K562 (cell line): ENCODE measurements around the gene RHOA. TPM values are rescaled to one million over a fixed set of nuclear protein-coding genes. Genes with fewer than 3 reads are reported as not detected.
A peak's percentile ranks its signal among the peaks of the same experiment; 100 is the strongest.

ENCODE experiments used
- BCOR ChIP-seq: fragments of 450-650 bp; IDR thresholded peaks from 2 replicates; pipeline ENCODE4 v1.6.1; 2016
- HDAC2 ChIP-seq: fragments of 450-650 bp; IDR thresholded peaks from 2 replicates; pipeline ENCODE4 v1.6.1; 2016; ENCODE audit warnings: mild to moderate bottlenecking
- HMG20A ChIP-seq: fragments of 450-650 bp; formaldehyde crosslinking; conservative IDR thresholded peaks from 2 replicates; pipeline ENCODE4 v1.4.0; 2020; ENCODE audit warnings: mild to moderate bottlenecking, mixed read lengths
- HNRNPUL1 ChIP-seq: fragments of 200-400 bp; formaldehyde crosslinking; IDR thresholded peaks from 2 replicates; pipeline ENCODE4 v1.6.1; 2017; ENCODE audit warnings: low read length
- POLR2G ChIP-seq: fragments of 200-400 bp; formaldehyde crosslinking; IDR thresholded peaks from 2 replicates; pipeline ENCODE4 v1.6.1; 2017; ENCODE audit warnings: low read depth, mild to moderate bottlenecking, antibody characterized with exemption, low read length, moderate library complexity
- PPARD ChIP-seq: fragments of 250-450 bp; sonication (Bioruptor Pico); IDR thresholded peaks from 2 replicates; pipeline ENCODE4 v1.8.0; 2022; ENCODE audit warnings: inconsistent platforms, mild to moderate bottlenecking, moderate library complexity
- polyA plus RNA-seq, 8 experiments: library from polyadenylated mRNA; depleted of rRNA in 4 of 8; stranded (reverse) in 5 of 8; unstranded in 3 of 8; fragments of >200 nt; fragmentation: Nextera tagmentation in 2 of 8; fragmentation: Illumina TruSeq in 1 of 8; extraction: Ambion mirVana in 2 of 8; extraction: Trizol in 1 of 8; gene quantifications; 2 replicates each; pipeline versions ENCODE4 v1.2.1 to v1.2.3, GENCODE V29; 2011 to 2014; ENCODE audit warnings: inconsistent platforms in 1 of 8, missing spikeins in 1 of 8
- total RNA-seq, 7 experiments: library from RNA; depleted of rRNA in 6 of 7; stranded (reverse); fragments of >200 nt in 6 of 7; fragmentation: Illumina TruSeq in 2 of 7; extraction: Trizol in 2 of 7; gene quantifications; 2 replicates each; pipeline versions ENCODE4 v1.2.1 to v1.2.3, GENCODE V29; 2011 to 2021; ENCODE audit warnings: low replicate concordance in 1 of 7
- TF ChIP-seq, protein P1 (sequence below): fragments of 250-450 bp; sonication (Bioruptor Pico); IDR thresholded peaks from 2 replicates; pipeline ENCODE4 v1.5.0; 2020; ENCODE audit warnings: mild to moderate bottlenecking
- TF ChIP-seq, protein P2 (sequence below): fragments of 250-450 bp; sonication (Bioruptor Pico); IDR thresholded peaks from 2 replicates; pipeline ENCODE4 v1.8.0; 2022; ENCODE audit warnings: moderate library complexity, mild to moderate bottlenecking, inconsistent platforms
- TF ChIP-seq, protein P3 (sequence below): fragments of 200-800 bp; sonication (Bioruptor generic); IDR thresholded peaks from 2 replicates; pipeline ENCODE4 v1.6.1; 2017; ENCODE audit warnings: missing genetic modification characterization, missing compliant biosample characterization
- TF ChIP-seq, protein P4 (sequence below): sonication (generic); formaldehyde crosslinking; IDR thresholded peaks from 2 replicates; pipeline ENCODE4 v1.8.0; 2022; ENCODE audit warnings: mild to moderate bottlenecking, low read depth, missing genetic modification reagents
- TF ChIP-seq, protein P5 (sequence below): IDR thresholded peaks from 3 replicates; pipeline ENCODE4 v1.6.1; 2011; ENCODE audit warnings: borderline replicate concordance, mild to moderate bottlenecking, moderate library complexity; ENCODE audit not compliant: insufficient read length; ENCODE audit errors: extremely low read depth
- TF ChIP-seq, protein P6 (sequence below): sonication (generic); formaldehyde crosslinking; IDR thresholded peaks from 2 replicates; pipeline ENCODE4 v1.8.1; 2023; ENCODE audit warnings: mild to moderate bottlenecking, missing genetic modification reagents
- TF ChIP-seq, protein P7 (sequence below): fragments of 150-350 bp; conservative IDR thresholded peaks from 2 replicates; pipeline ENCODE4 v1.6.1; 2014; ENCODE audit warnings: low read length

Gene RHOA
- total and polyA plus RNA-seq, 9 of the 15 experiments (the other 6 are each of a cell fraction or from before 2014, with no cell fraction given), result 136 to 540 (median 236) TPM

DNA sequence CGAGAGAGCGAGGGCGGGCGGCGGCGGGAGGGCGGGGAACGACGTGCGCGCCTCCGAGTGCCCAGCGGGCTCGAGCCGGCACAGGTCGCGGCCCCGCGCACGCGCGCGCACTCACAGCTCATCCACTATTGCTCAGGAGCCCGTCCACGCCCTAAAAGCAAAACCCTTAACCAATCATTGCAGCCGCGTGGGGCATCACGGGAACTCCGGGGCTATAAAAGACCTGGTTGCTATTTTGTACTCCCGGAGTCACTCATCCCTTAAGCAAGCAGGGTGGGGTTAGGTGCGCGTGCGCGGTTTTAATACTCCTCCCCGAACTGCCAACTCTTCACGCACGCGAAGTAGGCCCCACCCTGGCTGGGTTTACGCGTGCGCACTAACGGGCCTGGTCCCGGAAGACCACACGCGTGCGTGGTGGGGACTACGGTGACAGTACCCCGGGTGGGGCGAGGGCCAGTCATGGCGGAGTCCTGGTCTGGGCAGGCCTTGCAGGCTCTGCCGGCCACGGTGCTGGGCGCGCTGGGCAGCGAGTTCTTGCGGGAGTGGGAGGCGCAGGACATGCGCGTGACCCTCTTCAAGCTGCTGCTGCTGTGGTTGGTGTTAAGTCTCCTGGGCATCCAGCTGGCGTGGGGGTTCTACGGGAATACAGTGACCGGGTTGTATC lies at the start of gene RHOA, which contains the start of gene TCTA (continued):
- TF ChIP-seq, protein P1, sequence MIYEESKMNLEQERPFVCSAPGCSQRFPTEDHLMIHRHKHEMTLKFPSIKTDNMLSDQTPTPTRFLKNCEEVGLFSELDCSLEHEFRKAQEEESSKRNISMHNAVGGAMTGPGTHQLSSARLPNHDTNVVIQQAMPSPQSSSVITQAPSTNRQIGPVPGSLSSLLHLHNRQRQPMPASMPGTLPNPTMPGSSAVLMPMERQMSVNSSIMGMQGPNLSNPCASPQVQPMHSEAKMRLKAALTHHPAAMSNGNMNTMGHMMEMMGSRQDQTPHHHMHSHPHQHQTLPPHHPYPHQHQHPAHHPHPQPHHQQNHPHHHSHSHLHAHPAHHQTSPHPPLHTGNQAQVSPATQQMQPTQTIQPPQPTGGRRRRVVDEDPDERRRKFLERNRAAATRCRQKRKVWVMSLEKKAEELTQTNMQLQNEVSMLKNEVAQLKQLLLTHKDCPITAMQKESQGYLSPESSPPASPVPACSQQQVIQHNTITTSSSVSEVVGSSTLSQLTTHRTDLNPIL (CRISPR knock-in tag), result no peak
- TF ChIP-seq, protein P2, sequence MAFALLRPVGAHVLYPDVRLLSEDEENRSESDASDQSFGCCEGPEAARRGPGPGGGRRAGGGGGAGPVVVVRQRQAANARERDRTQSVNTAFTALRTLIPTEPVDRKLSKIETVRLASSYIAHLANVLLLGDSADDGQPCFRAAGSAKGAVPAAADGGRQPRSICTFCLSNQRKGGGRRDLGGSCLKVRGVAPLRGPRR (CRISPR knock-in tag), result no peak
- TF ChIP-seq POLR2G (peak; percentile 93), HNRNPUL1 (no peak), PPARD (CRISPR knock-in tag) (no peak), BCOR (no peak), HMG20A (CRISPR knock-in tag) (no peak), HDAC2 (0 out of 2 replicates have a peak, but pooled peaks have one; percentile 30)
- TF ChIP-seq, protein P3, sequence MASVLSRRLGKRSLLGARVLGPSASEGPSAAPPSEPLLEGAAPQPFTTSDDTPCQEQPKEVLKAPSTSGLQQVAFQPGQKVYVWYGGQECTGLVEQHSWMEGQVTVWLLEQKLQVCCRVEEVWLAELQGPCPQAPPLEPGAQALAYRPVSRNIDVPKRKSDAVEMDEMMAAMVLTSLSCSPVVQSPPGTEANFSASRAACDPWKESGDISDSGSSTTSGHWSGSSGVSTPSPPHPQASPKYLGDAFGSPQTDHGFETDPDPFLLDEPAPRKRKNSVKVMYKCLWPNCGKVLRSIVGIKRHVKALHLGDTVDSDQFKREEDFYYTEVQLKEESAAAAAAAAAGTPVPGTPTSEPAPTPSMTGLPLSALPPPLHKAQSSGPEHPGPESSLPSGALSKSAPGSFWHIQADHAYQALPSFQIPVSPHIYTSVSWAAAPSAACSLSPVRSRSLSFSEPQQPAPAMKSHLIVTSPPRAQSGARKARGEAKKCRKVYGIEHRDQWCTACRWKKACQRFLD (CRISPR knock-in tag), result peak; percentile 95; the same call in 1 of the 2 replicates
- TF ChIP-seq, protein P4, sequence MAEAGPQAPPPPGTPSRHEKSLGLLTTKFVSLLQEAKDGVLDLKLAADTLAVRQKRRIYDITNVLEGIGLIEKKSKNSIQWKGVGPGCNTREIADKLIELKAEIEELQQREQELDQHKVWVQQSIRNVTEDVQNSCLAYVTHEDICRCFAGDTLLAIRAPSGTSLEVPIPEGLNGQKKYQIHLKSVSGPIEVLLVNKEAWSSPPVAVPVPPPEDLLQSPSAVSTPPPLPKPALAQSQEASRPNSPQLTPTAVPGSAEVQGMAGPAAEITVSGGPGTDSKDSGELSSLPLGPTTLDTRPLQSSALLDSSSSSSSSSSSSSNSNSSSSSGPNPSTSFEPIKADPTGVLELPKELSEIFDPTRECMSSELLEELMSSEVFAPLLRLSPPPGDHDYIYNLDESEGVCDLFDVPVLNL (CRISPR knock-in tag), result no peak
- TF ChIP-seq, protein P5, sequence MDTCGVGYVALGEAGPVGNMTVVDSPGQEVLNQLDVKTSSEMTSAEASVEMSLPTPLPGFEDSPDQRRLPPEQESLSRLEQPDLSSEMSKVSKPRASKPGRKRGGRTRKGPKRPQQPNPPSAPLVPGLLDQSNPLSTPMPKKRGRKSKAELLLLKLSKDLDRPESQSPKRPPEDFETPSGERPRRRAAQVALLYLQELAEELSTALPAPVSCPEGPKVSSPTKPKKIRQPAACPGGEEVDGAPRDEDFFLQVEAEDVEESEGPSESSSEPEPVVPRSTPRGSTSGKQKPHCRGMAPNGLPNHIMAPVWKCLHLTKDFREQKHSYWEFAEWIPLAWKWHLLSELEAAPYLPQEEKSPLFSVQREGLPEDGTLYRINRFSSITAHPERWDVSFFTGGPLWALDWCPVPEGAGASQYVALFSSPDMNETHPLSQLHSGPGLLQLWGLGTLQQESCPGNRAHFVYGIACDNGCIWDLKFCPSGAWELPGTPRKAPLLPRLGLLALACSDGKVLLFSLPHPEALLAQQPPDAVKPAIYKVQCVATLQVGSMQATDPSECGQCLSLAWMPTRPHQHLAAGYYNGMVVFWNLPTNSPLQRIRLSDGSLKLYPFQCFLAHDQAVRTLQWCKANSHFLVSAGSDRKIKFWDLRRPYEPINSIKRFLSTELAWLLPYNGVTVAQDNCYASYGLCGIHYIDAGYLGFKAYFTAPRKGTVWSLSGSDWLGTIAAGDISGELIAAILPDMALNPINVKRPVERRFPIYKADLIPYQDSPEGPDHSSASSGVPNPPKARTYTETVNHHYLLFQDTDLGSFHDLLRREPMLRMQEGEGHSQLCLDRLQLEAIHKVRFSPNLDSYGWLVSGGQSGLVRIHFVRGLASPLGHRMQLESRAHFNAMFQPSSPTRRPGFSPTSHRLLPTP, result no peak
- TF ChIP-seq, protein P6, sequence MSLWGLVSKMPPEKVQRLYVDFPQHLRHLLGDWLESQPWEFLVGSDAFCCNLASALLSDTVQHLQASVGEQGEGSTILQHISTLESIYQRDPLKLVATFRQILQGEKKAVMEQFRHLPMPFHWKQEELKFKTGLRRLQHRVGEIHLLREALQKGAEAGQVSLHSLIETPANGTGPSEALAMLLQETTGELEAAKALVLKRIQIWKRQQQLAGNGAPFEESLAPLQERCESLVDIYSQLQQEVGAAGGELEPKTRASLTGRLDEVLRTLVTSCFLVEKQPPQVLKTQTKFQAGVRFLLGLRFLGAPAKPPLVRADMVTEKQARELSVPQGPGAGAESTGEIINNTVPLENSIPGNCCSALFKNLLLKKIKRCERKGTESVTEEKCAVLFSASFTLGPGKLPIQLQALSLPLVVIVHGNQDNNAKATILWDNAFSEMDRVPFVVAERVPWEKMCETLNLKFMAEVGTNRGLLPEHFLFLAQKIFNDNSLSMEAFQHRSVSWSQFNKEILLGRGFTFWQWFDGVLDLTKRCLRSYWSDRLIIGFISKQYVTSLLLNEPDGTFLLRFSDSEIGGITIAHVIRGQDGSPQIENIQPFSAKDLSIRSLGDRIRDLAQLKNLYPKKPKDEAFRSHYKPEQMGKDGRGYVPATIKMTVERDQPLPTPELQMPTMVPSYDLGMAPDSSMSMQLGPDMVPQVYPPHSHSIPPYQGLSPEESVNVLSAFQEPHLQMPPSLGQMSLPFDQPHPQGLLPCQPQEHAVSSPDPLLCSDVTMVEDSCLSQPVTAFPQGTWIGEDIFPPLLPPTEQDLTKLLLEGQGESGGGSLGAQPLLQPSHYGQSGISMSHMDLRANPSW, result no peak
- TF ChIP-seq, protein P7, sequence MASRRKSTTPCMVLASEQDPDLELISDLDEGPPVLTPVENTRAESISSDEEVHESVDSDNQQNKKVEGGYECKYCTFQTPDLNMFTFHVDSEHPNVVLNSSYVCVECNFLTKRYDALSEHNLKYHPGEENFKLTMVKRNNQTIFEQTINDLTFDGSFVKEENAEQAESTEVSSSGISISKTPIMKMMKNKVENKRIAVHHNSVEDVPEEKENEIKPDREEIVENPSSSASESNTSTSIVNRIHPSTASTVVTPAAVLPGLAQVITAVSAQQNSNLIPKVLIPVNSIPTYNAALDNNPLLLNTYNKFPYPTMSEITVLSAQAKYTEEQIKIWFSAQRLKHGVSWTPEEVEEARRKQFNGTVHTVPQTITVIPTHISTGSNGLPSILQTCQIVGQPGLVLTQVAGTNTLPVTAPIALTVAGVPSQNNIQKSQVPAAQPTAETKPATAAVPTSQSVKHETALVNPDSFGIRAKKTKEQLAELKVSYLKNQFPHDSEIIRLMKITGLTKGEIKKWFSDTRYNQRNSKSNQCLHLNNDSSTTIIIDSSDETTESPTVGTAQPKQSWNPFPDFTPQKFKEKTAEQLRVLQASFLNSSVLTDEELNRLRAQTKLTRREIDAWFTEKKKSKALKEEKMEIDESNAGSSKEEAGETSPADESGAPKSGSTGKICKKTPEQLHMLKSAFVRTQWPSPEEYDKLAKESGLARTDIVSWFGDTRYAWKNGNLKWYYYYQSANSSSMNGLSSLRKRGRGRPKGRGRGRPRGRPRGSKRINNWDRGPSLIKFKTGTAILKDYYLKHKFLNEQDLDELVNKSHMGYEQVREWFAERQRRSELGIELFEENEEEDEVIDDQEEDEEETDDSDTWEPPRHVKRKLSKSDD, result no peak
